H1 (cell line): Measurements from ENCODE around the gene TMEM182. TPM values are rescaled to one million over a fixed set of nuclear protein-coding genes. Genes with fewer than 3 reads are reported as not detected.

ENCODE experiments used
- CTCF ChIA-PET: fragments of 300-600 bp; sonication (Branson Sonifier 250); formaldehyde crosslinking; loops from one replicate; lab custom pipeline; 2021; ENCODE audit not compliant: partially characterized antibody; lab: Charles Lee
- POLR2A ChIA-PET: fragments of 300-600 bp; sonication (Branson Sonifier 250); formaldehyde crosslinking; loops from one replicate; lab custom pipeline; 2021; ENCODE audit warnings: inconsistent platforms; ENCODE audit not compliant: partially characterized antibody; lab: Charles Lee
- DNase-seq, 2 experiments: peaks; one replicate each; pipeline versions ENCODE4 v3.0.0 to v3.0.0-alpha.2; 2010 to 2022; ENCODE audit warnings: low spot score in 2 of 2, low read depth in 1 of 2, mixed read lengths in 1 of 2
- FAIRE-seq: peaks from 2 replicates; lab custom pipeline; 2011; peaks lifted over from hg19 to GRCh38; lab: Jason Lieb, UNC
- H2AFZ ChIP-seq: 2 replicates; pipeline ENCODE4 v1.8.1; 2012; ENCODE audit warnings: low read length, inconsistent platforms
- H2AK5ac ChIP-seq: 2 replicates; pipeline ENCODE4 v1.6.1; 2013; ENCODE audit warnings: low read depth, low read length
- H2BK120ac ChIP-seq: replicated peaks from 2 replicates; pipeline ENCODE3; 2013; ENCODE audit warnings: low read depth, low read length, inconsistent platforms
- H2BK12ac ChIP-seq: 2 replicates; pipeline ENCODE4 v1.6.1; 2013; ENCODE audit warnings: low read depth, low read length
- H2BK15ac ChIP-seq: 2 replicates; pipeline ENCODE4 v1.6.1; 2013; ENCODE audit warnings: low read length
- H2BK20ac ChIP-seq: 2 replicates; pipeline ENCODE4 v1.6.1; 2013; ENCODE audit warnings: low read length
- H2BK5ac ChIP-seq: 2 replicates; pipeline ENCODE4 v1.6.1; 2013; ENCODE audit warnings: low read depth, low read length
- H3K14ac ChIP-seq: 2 replicates; pipeline ENCODE4 v1.6.1; 2013; ENCODE audit warnings: inconsistent platforms; ENCODE audit not compliant: insufficient read length
- H3K18ac ChIP-seq: 2 replicates; pipeline ENCODE4 v1.6.1; 2013; ENCODE audit warnings: low read length; ENCODE audit errors: extremely low read depth
- H3K23ac ChIP-seq: 2 replicates; pipeline ENCODE4 v1.6.1; 2013; ENCODE audit warnings: inconsistent platforms; ENCODE audit not compliant: insufficient read length
- H3K23me2 ChIP-seq: 2 replicates; pipeline ENCODE4 v1.6.1; 2013; ENCODE audit warnings: low read depth, low read length
- H3K27ac ChIP-seq: 2 replicates; pipeline ENCODE4 v1.6.1; 2011; ENCODE audit warnings: low read depth, low read length, inconsistent platforms
- H3K27me3 ChIP-seq, 4 experiments: replicated peaks in 1 of 4; 1 replicate in 1 of 4; 2 replicates in 3 of 4; pipeline versions ENCODE4 v1.6.1 to v1.8.1; 2011 to 2013; ENCODE audit warnings: low read length in 3 of 4, mild to moderate bottlenecking in 3 of 4, inconsistent platforms in 2 of 4, mixed read lengths in 2 of 4, moderate library complexity in 1 of 4; ENCODE audit not compliant: control insufficient read depth in 3 of 4, insufficient read depth in 3 of 4; ENCODE audit errors: extremely low read depth in 1 of 4
- H3K36me3 ChIP-seq, 4 experiments: 2 replicates each; pipeline versions ENCODE4 v1.6.1 to v1.8.1; 2011 to 2013; ENCODE audit warnings: mild to moderate bottlenecking in 4 of 4, low read length in 3 of 4, moderate library complexity in 2 of 4, control low read depth in 1 of 4, inconsistent platforms in 1 of 4; ENCODE audit not compliant: insufficient read depth in 4 of 4, control insufficient read depth in 2 of 4
- H3K4ac ChIP-seq: replicated peaks from 2 replicates; pipeline ENCODE3; 2013; ENCODE audit warnings: low read length, low read depth, mixed read lengths, inconsistent platforms; ENCODE audit not compliant: insufficient read length
- H3K4me1 ChIP-seq, 4 experiments: replicated peaks in 1 of 4; 1 replicate in 1 of 4; 2 replicates in 3 of 4; pipeline versions ENCODE4 v1.6.1 to v1.8.1; 2011 to 2013; ENCODE audit warnings: low read length in 3 of 4, inconsistent platforms in 2 of 4, mixed read lengths in 1 of 4; ENCODE audit not compliant: insufficient read depth in 4 of 4, control insufficient read depth in 3 of 4
- H3K4me2 ChIP-seq, 2 experiments: 2 replicates each; pipeline versions ENCODE4 v1.6.1 to v1.8.1; 2011 to 2013; ENCODE audit warnings: low read depth in 2 of 2, low read length in 2 of 2, control low read depth in 1 of 2, inconsistent platforms in 1 of 2, mild to moderate bottlenecking in 1 of 2; ENCODE audit not compliant: insufficient read depth in 1 of 2
- H3K4me3 ChIP-seq, 4 experiments: fragments of 200-600, 300-600 bp in 1 of 4; sonication (generic), shearing (Covaris generic), sonication (Bioruptor Twin) in 1 of 4; 2 replicates each; pipeline versions ENCODE4 v1.5.1 to v1.8.1; 2011 to 2016; ENCODE audit warnings: low read length in 4 of 4, low read depth in 3 of 4, control low read depth in 2 of 4, inconsistent platforms in 2 of 4, mild to moderate bottlenecking in 2 of 4, mixed read lengths in 1 of 4, moderate library complexity in 1 of 4; ENCODE audit not compliant: insufficient read depth in 2 of 4; ENCODE audit errors: extremely low read depth in 1 of 4
- H3K56ac ChIP-seq: replicated peaks from 2 replicates; pipeline ENCODE3; 2013; ENCODE audit warnings: low read depth, mild to moderate bottlenecking, mixed read lengths, low read length, inconsistent platforms; ENCODE audit not compliant: insufficient read length
- H3K79me1 ChIP-seq: 2 replicates; pipeline ENCODE4 v1.6.1; 2013; ENCODE audit warnings: low read depth, low read length, control low read depth
- H3K79me2 ChIP-seq, 2 experiments: 2 replicates each; pipeline versions ENCODE4 v1.6.1 to v1.8.1; 2012 to 2013; ENCODE audit warnings: low read length in 2 of 2, mild to moderate bottlenecking in 2 of 2, inconsistent platforms in 1 of 2; ENCODE audit not compliant: insufficient read depth in 2 of 2, control insufficient read depth in 1 of 2
- H3K9ac ChIP-seq, 4 experiments: replicated peaks in 1 of 4; 1 replicate in 1 of 4; 2 replicates in 3 of 4; pipeline versions ENCODE4 v1.6.1 to v1.8.1; 2011 to 2013; ENCODE audit warnings: low read depth in 3 of 4, low read length in 3 of 4, control low read depth in 2 of 4, mild to moderate bottlenecking in 2 of 4, moderate library complexity in 2 of 4, inconsistent platforms in 1 of 4; ENCODE audit errors: extremely low read depth in 1 of 4
- H3K9me3 ChIP-seq, 2 experiments: 2 replicates each; pipeline versions ENCODE4 v1.6.1 to v1.8.1; 2012 to 2013; ENCODE audit warnings: mild to moderate bottlenecking in 2 of 2, moderate library complexity in 2 of 2, control low read depth in 1 of 2, inconsistent platforms in 1 of 2, low read depth in 1 of 2, low read length in 1 of 2, mixed read lengths in 1 of 2; ENCODE audit not compliant: insufficient read depth in 2 of 2
- H4K20me1 ChIP-seq, 2 experiments: replicated peaks in 1 of 2; 2 replicates each; pipeline versions ENCODE3 to v1.8.1; 2011 to 2013; ENCODE audit warnings: inconsistent platforms in 2 of 2, low read length in 2 of 2, mild to moderate bottlenecking in 1 of 2; ENCODE audit not compliant: insufficient read depth in 2 of 2, control insufficient read depth in 1 of 2
- H4K5ac ChIP-seq: 2 replicates; pipeline ENCODE4 v1.6.1; 2013; ENCODE audit warnings: low read length, low read depth, mixed read lengths, inconsistent platforms; ENCODE audit not compliant: insufficient read length
- H4K8ac ChIP-seq: 2 replicates; pipeline ENCODE4 v1.8.0; 2013; ENCODE audit warnings: mild to moderate bottlenecking, moderate library complexity, low read length, inconsistent platforms; ENCODE audit not compliant: insufficient read depth; ENCODE audit errors: extremely low read depth
- H4K91ac ChIP-seq: replicated peaks from 2 replicates; pipeline ENCODE3; 2013; ENCODE audit warnings: low read length, mixed read lengths, inconsistent platforms; ENCODE audit not compliant: insufficient read length
- ATF3 ChIP-seq: IDR thresholded peaks from 2 replicates; pipeline ENCODE4 v1.6.1; 2011; ENCODE audit warnings: low read depth, mild to moderate bottlenecking, low read length; ENCODE audit not compliant: insufficient read depth
- E2F6 ChIP-seq: IDR thresholded peaks from 2 replicates; pipeline ENCODE4 v1.6.1; 2012; ENCODE audit warnings: inconsistent platforms
- MAX ChIP-seq: IDR thresholded peaks from 2 replicates; pipeline ENCODE4 v1.6.1; 2012; ENCODE audit warnings: inconsistent platforms
- WGBS, 2 experiments: shearing (Covaris generic) in 1 of 2; methylation state at CpG; one replicate each; pipeline versions ENCODE4 v1.1.6 to v1.1.7; 2013 to 2015; ENCODE audit warnings: low lambda C conversion rate in 2 of 2, mixed read lengths in 2 of 2, inconsistent platforms in 1 of 2, low coverage in 1 of 2, missing lambda C conversion rate in 1 of 2; ENCODE audit not compliant: insufficient replicate concordance in 2 of 2, insufficient coverage in 1 of 2, insufficient read length in 1 of 2; ENCODE audit errors: extremely low coverage in 1 of 2, missing lambda C conversion rate in 1 of 2; 5-methylcytosine and 5-hydroxymethylcytosine counted together
- polyA plus RNA-seq, 7 experiments: library from polyadenylated mRNA; depleted of rRNA in 3 of 7; stranded (reverse) in 5 of 7; unstranded in 2 of 7; fragments of >200 nt in 5 of 7; fragments of 200-250 nt in 2 of 7; gene quantifications; 1 replicate in 5 of 7; 2 replicates in 1 of 7; 4 replicates in 1 of 7; pipeline versions ENCODE4 v1.2.1 to v1.2.3, GENCODE V29; 2011 to 2013; ENCODE audit warnings: missing spikeins in 2 of 7, mixed read lengths in 2 of 7
- total RNA-seq: library from RNA; stranded (reverse); fragmentation: NEBNext Ultra II Directional; extraction: Animal tissue kit (Norgen Biotek cat#: 25700); gene quantifications from 2 replicates; pipeline ENCODE4 v1.2.1, GENCODE V29; 2021

The TMEM182 gene
- total and polyA plus RNA-seq, 2 of the 8 experiments (the other 6 are each of a cell fraction or from before 2014, with no cell fraction given): 3.1 to 4.3 TPM

GRCh38 chr2:102792568-102793208 lies 30.9 kb downstream of the TMEM182 start:
- Histone ChIP-seq H3K23ac (no peak overlapping the region), H3K79me1 (no peaks in the 10 kb centered on the region), H4K8ac (no peak overlapping the region), H2AFZ (no peak overlapping the region), H3K27me3 (no peaks in the 10 kb centered on the region), H3K36me3 (no peaks in the 10 kb centered on the region), H2BK20ac (no peak overlapping the region), H3K4me1 (0 out of 7 replicates have a peak, but pooled peaks cover 0 to 3% (median 1%) of the 10 kb centered on the region in 4 experiments), H3K56ac (no peak overlapping the region), H4K20me1 (no peaks in the 10 kb centered on the region), H3K4me3 (no peak overlapping the region), H3K79me2 (no peaks in the 10 kb centered on the region), H2AK5ac (no peak overlapping the region), H4K91ac (peak overlapping the region; percentile 29), H3K4ac (no peak overlapping the region), H2BK15ac (no peak overlapping the region), H2BK5ac (no peak overlapping the region), H3K27ac (no peak overlapping the region), H2BK12ac (no peak overlapping the region), H4K5ac (no peak overlapping the region), H3K4me2 (no peak overlapping the region), H3K14ac (no peak overlapping the region), H3K9ac (no peak overlapping the region), H3K9me3 (no peaks in the 10 kb centered on the region), H3K18ac (no peak overlapping the region), H2BK120ac (no peak overlapping the region), H3K23me2 (no peaks in the 10 kb centered on the region)
- WGBS, 2 experiments: 80% methylated on average over 8 of the region's 8 CpGs; no CpG with 5 or more reads in 1 of the 2 experiments
- ChIA-PET CTCF (interaction anchor here (1.6 kb wide), 1 partner anchor 14 kb away, joined by 6 read pairs; no protein-coding TSS in a partner anchor), POLR2A (no interaction called here)
- FAIRE-seq: no peak
- no peak for DNase-seq
- TF ChIP-seq E2F6 (no peak), ATF3 (no peak), MAX (no peak)
